Islet precursor cell (in vitro differentiated cells): Measurements from ENCODE around the gene DNAJC9.

ENCODE experiments used
- DNase-seq: peaks from one replicate; pipeline ENCODE4 v3.0.0-alpha.2; 2018

Gene DNAJC9

DNA sequence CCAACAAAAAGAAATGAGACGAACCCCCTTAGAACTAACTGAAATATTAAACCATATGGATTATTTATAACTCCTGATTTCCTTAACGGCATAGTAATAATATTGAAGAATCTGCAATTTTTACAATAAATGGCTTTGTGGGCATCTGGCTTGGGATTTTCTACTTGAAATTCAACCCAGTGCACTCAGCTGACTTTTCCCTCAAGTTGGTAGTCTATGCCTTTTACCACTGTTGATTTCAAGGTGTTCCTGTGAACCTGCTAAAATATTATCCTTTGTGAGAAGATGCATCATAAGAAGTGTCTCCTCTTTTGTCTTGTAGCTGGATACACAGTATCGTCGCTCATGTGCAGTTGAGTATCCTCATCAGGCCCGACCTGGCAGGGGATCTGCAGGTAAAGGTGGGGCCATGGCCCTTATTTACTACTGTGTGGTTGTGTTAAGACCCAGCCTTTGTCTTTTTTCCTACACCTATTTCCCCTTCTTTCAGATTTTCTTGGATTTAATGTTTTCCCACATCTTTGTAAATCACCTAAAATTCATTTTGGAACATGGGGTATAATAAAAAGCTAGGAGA, 8.0 kb downstream of the DNAJC9 start:
- no peak for DNase-seq

DNA sequence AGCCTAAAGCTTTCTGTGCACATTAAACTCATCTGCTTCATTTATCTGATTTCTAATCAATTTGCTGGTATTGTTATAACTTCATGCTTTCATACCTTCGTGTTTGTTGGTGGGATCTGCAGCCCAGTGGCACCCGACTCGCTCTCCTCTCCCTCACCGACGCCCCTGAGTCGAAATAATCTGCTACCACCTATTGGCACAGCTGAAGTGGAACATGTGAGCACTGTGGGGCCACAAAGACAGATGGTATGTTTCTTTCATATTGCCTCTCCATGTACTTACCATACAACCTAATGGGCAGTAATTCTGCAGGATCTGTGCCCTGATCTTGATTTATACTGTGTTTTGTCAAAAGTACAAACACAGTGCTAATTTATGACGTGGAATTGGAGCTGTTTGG, 12.4 kb downstream of the DNAJC9 start:
- no peak for DNase-seq

DNA sequence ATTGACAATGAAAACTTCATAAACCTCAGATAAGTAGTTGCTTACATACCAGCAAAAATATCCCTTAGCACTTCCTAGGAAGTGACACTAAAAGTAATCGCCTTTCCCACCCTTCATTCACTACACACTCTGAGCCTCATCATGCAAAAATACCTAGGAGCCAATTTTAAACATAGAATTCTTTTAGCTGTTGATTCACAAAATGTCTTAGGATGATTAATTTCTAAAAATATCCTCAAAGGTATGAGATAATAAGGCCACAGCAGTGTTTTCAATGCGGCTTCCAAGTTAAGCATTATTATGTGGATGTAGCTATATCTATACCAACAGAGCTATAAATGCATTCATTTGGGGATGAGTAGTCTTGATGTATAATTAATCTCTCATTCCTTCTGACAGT, 13.2 kb downstream of the DNAJC9 start:
- no peak for DNase-seq

DNA sequence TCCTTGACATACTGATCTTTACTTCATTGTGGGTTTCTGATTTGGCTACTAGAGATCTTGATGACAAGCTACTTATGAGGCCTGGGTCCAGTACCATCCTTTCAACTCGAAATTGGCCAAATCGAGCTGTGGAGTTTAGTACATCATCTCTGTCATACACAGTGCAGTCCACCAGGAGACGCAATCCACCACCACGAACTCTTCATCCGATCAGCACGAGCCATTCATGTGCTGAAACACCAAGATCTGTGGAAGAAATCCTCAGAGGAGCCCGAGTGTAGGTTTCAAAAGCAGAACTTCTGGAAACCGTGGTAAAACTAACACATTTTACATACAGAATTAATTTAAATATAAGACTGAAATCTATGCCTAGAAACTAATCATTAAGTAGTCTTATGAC, 14.2 kb downstream of the DNAJC9 start:
- peak; percentile 57 for DNase-seq

DNA sequence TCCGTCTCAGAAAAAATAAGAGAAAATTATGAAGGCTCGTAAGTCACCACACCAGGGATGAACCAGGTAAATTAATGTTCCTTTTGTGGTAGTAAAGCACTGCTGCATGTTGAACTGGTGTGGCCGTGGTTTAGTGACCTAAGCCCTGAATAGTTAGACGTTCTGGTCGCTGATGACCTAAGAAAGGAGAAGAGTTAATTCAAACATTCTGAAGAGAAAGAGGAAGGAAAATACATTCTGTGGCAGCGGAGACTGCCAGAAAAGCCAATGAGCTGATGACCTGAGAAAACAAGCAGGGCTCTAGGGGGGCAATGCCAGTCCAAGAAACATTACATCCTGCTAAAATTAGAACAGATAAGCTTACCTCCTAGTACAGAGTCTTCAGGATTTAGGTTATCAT, 17.5 kb downstream of the DNAJC9 start:
- no peak for DNase-seq

DNA sequence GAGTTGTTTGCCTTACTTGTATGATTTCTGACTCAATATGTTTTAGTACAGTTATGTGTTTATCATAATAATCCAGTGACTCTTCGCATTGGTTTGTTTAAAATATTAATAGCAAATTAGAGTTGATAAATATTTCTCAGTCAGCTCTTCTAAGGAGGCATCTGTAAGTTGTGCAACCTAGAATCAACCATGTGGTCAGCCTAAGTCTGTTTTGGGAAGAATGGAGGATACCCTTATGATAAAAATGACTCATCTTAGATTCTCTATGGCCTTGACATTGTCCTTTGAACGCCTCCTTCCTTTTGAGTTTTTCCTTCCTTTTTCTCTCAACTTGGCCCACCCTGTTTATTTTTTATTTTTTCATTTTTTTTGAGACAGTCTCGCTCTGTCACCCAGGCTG, 18.8 kb downstream of the DNAJC9 start:
- DNase-seq: no peak

DNA sequence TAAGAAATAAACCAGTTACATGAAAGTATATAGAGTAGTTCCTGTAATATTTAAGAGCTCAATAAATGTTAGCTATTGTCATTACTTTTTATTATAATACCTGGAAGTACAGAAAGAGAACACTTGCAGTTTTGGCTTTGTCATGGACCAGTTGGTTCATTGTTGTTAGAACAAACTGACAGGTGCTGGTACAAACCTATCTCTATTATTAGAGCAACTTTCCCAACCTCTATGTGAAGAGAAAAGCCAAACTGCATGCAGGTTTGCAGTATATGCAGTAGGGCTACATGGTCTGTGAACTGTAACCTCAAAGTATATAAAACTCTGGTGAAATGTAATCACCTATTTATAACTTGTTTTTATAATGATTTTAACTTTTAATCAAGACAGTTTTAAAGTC, 20.4 kb downstream of the DNAJC9 start:
- no peak for DNase-seq

DNA sequence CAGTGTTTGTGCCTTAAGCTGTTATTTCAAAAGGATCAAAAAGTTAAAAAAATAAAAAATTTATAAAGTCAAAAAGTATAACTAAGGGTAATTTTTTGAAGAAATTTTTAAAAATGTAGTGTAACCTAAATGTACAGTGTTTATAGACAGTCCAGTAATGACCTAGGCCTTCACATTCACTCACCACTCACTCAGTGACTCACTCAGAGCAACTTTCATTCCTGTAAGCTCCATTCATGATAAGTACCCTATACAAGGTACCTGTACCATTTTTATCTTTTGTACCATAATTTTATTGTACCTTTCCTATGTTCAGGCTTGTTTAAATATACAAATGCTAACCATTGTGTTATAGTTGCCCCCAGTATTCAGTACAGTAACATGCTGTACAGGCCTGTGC, 21.5 kb downstream of the DNAJC9 start:
- DNase-seq: no peak

DNA sequence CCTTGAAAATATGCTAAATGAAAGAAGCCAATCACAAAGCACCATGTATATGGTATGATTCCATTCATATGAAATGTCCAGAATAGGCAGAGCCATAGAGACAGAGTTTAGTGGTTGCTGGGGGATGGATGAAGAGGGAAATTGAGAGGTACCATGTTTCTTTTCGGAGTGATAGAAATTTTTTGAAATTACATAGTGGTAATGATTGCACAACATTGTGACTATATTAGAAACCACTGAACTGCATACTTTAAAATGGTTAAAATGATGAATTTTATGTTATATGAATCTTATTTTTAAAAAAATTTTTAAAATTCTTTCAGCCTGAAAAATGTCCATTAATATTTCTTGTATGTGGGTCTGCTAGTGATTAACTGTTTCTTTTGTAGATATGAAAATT, 26.1 kb downstream of the DNAJC9 start:
- no peak for DNase-seq

DNA sequence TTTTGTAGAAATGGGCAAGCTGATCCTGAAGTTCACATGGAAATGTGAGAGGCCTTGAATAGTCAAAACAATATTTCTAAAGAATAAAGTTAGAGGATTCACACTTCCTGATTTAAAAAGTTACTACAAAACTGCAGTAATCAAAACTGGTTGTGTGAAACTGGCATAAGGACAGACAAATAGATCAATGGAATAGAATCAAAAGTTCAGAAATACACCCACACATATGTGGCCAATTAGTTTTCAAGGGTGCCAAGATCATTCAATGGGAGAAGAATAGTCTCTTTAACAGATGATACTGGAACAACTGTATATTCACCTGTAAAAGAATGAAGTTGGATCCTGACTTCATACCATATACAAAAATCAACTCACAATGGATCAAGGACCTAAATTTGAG, 27.7 kb downstream of the DNAJC9 start:
- DNase-seq: no peak

DNA sequence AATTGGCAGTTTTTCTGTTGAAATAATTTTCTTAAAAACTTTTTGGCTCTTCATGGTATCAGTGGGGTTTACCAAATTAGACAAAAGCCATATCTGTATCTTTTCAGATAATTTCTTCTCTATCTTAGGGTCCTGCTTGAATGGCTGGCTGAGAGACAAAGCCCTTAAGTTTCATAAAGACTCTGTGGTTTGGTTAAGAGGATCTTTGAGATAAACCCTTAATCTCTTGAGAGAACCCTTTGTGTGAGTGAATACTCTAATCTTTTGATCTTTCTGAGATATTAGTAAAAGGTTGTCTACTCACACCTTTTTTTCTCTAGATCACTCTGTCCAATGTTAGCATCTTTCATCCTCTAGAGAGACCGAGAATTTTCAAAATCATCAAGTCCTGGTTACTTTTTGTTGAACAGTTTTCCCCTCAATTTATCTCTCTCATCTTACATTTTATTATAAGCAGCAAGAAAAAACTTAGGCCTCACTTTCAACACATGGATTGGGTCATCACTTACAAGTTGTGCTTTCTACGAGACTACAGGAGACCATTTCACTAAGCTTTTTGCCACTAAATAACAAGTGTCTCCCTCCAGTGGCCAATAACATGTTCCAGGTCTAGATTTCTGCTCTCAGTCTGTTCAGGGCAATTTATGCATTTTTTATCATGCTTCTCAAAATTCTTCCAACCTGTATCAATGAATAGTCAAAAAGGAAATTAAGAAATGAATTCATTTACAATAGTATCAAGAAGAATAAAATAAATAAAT, 28.4 kb downstream of the DNAJC9 start:
- no peak for DNase-seq

DNA sequence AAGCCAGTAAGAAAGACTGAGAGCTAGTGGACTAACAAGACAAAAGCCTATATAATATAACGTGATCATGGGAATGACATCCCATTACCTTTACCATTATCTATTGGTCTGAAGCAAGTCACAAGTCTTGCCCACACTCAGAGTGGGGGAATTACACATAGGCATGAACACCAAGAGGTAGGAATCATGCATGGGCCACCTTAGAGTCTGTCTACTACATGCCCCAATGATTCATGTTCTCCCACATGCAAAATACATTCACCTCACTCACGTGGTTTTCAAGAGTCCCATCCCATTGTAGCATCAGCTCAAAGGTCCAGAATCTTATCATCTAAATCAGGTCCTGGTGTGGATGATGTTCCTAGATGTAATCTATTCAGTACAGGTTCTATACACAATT, 29.4 kb downstream of the DNAJC9 start:
- no peak for DNase-seq

DNA sequence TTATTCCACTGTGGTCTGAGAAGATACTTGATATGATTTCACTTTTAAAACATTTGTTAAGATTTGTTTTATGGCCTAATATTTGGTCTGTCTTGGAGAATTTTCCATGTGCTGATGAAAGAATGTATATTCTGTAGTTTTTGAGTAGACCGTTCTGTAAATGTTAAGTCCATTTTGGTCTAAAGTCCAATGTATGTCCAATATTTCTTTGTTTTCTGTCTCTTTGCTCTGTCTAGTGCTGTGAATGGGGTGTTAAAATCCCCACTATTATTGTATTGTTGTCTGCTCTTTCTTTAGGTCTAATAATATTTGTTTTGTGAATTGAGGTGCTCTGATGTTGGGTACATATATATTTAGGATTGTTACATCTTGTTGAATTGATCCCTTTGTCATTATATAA, 31.3 kb downstream of the DNAJC9 start:
- no peak for DNase-seq

DNA sequence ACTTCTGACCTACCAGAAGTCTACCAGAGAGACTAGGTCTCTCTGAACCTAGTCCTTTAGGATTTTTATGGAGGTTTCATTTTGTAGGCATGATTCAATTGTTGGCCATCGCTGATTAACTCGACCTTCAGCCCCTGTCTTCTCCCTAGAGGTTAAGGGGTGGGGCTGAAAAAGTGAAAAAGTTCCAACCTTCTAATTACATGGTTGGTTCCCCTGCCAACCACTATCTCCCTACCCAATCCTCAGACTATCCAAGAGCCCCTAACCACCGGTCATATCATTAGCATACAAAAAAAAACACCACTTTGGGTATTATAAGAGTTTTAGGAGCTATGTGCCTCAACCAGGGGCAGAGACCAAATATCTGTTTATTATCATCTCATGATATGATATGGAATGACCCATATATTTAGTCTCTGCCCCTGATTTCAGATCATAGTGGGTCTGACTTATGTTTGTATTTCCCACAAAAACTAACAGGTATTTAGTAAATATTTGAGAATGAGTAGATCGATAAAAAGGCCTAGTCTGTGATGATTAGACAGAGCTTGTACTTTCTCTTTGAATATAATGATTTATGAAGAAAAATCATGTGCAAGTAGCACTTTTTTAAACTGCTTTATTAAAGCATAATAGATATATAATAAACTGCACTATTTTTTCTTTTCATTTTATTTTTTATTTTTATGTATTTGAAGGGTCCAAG, 35.8 kb downstream of the DNAJC9 start:
- DNase-seq: no peak

DNA sequence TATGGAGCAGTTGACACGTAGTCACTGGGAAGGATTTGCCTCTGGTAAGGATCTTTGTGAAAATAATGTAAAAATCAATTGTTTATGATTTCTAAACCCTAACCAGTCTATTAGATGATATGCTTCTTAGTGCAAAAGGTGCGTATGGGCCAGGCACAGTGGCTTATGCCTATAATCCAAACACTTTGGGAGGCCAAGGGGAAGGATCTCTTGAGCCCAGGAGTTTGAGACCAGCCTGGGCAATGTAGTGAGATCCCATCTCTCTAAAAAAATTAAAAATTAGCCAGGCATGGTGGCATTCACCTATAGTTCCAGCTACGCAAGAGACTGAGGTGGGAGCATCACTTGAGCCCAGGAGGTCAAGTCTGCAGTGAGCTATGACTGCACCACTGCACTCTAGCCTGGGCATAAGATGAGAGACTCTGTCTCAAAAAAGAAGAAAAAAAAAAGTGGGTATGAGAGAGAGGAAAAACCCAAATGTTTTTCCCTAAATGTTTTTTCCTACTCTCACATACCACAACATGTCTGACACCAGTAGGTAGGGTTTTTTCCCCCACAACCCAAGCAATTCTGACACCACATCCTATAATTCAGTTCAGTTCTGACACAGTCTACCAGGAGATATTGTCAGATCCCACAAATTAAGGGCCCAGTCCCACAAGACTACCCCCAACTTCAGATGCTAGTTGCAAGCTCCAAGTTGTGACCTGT, 36.5 kb downstream of the DNAJC9 start:
- DNase-seq: no peak

DNA sequence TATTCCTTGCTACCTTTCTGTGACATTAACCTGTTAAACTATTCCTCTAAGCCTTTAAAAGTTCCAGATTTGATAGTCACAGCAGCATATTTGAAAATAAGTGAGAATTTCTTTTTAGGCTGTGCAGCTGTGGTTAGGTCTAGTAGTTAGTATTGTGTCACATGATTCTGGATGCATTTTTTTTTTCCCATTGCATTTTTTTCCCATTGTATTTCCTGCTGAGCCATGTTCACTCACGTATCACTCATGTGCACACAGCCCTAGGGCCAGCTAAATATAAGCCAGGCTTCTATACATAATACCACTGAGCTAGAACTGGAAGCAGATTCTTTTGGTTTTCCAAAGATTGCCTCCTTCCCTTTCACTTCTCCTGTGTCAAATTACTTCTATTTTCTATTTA, 37.4 kb downstream of the DNAJC9 start:
- no peak for DNase-seq

DNA sequence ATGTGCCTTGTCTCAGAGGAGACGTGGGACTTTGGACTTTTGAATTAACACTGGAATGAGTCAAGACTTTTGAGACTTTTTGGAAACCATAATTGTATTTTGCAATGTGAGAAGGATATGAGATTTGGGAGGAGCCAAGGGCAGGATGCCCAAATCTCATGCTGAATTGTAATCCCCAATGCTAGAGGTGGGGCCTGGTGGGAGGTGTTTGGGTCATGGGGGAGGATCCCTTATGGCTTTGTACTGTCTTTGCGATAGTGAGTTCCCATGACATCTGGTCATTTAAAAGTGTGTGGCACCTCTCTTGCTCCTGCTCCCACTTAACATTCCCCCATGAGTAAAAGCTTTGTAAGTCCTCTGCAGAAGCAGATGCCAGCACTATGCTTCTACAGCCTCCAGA, 39.2 kb downstream of the DNAJC9 start:
- DNase-seq: no peak

DNA sequence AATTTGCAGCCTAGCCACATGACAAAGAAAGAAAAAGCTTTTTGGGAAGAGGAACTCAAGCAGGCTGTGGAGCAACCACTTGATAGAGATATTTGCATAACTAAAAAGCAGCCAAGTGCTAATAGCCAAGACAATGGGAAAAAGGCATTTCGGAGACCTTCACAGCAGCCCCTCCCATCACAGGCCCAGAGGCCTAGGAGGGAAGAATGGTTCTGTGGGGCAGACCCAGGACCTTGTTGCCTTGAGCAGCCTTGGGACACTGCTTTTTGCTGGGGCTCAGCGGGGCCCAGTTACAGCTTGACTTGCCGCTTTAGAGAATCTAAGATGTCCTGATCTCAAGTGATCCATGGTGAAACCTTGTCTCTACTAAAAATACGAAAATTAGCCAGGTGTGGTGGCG, 40.7 kb downstream of the DNAJC9 start:
- DNase-seq: no peak

DNA sequence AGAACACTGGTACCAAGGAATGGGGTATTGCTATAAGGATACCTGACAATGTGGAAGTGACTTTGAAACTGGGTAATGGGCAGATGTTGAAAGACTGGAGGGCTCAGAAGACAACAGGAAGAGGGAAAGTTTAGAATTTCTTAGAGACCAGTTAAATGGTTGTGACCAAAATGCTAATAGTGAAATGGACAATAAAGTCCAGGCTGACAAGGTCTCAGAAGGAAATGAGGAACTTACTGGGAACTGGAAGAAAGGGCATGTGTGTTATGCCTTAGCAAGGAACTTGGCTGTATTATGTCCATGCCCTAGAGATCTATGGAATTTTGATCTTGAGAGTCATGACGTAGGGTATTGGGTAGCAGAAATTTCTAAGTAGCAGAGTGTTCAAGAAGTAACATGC, 41.2 kb downstream of the DNAJC9 start:
- no peak for DNase-seq

DNA sequence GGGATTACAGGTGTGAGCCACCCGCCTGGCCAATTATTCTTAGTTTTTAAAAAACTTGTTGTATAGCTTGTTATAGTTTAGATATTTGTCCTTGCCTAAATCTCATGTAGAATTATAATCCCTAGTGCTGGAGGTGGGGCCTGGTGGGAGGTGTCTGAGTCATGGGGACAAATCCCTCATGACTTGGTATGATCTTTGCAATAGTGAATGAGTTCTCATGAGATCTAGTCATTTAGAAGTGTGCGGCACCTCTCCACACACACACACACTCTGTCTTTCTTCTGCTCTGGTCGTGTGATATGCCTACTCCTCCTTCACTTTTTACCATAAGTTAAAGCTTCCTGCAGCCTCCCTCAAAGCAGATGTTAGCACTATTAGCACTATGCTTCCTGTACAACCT, 42.0 kb downstream of the DNAJC9 start:
- no peak for DNase-seq
